H1 (cell line): ENCODE measurements around the gene PRCD. TPM values are rescaled to one million over a fixed set of nuclear protein-coding genes. Genes with fewer than 3 reads are reported as not detected.

Experiments used
- CTCF ChIA-PET: fragments of 300-600 bp; sonication (Branson Sonifier 250); formaldehyde crosslinking; loops from one replicate; lab custom pipeline; 2021; ENCODE audit not compliant: partially characterized antibody; lab: Charles Lee
- POLR2A ChIA-PET: fragments of 300-600 bp; sonication (Branson Sonifier 250); formaldehyde crosslinking; loops from one replicate; lab custom pipeline; 2021; ENCODE audit warnings: inconsistent platforms; ENCODE audit not compliant: partially characterized antibody; lab: Charles Lee
- DNase-seq, 2 experiments: peaks; one replicate each; pipeline versions ENCODE4 v3.0.0 to v3.0.0-alpha.2; 2010 to 2022; ENCODE audit warnings: low spot score in 2 of 2, low read depth in 1 of 2, mixed read lengths in 1 of 2
- FAIRE-seq: peaks from 2 replicates; lab custom pipeline; 2011; peaks lifted over from hg19 to GRCh38; lab: Jason Lieb, UNC
- H2AFZ ChIP-seq: 2 replicates; pipeline ENCODE4 v1.8.1; 2012; ENCODE audit warnings: low read length, inconsistent platforms
- H2AK5ac ChIP-seq: 2 replicates; pipeline ENCODE4 v1.6.1; 2013; ENCODE audit warnings: low read depth, low read length
- H2BK120ac ChIP-seq: replicated peaks from 2 replicates; pipeline ENCODE3; 2013; ENCODE audit warnings: low read depth, low read length, inconsistent platforms
- H2BK12ac ChIP-seq: 2 replicates; pipeline ENCODE4 v1.6.1; 2013; ENCODE audit warnings: low read depth, low read length
- H2BK15ac ChIP-seq: 2 replicates; pipeline ENCODE4 v1.6.1; 2013; ENCODE audit warnings: low read length
- H2BK20ac ChIP-seq: 2 replicates; pipeline ENCODE4 v1.6.1; 2013; ENCODE audit warnings: low read length
- H2BK5ac ChIP-seq: 2 replicates; pipeline ENCODE4 v1.6.1; 2013; ENCODE audit warnings: low read depth, low read length
- H3K14ac ChIP-seq: 2 replicates; pipeline ENCODE4 v1.6.1; 2013; ENCODE audit warnings: inconsistent platforms; ENCODE audit not compliant: insufficient read length
- H3K18ac ChIP-seq: 2 replicates; pipeline ENCODE4 v1.6.1; 2013; ENCODE audit warnings: low read length; ENCODE audit errors: extremely low read depth
- H3K23ac ChIP-seq: 2 replicates; pipeline ENCODE4 v1.6.1; 2013; ENCODE audit warnings: inconsistent platforms; ENCODE audit not compliant: insufficient read length
- H3K23me2 ChIP-seq: 2 replicates; pipeline ENCODE4 v1.6.1; 2013; ENCODE audit warnings: low read depth, low read length
- H3K27ac ChIP-seq: 2 replicates; pipeline ENCODE4 v1.6.1; 2011; ENCODE audit warnings: low read depth, low read length, inconsistent platforms
- H3K27me3 ChIP-seq, 4 experiments: replicated peaks in 1 of 4; 1 replicate in 1 of 4; 2 replicates in 3 of 4; pipeline versions ENCODE4 v1.6.1 to v1.8.1; 2011 to 2013; ENCODE audit warnings: low read length in 3 of 4, mild to moderate bottlenecking in 3 of 4, inconsistent platforms in 2 of 4, mixed read lengths in 2 of 4, moderate library complexity in 1 of 4; ENCODE audit not compliant: control insufficient read depth in 3 of 4, insufficient read depth in 3 of 4; ENCODE audit errors: extremely low read depth in 1 of 4
- H3K36me3 ChIP-seq, 4 experiments: 2 replicates each; pipeline versions ENCODE4 v1.6.1 to v1.8.1; 2011 to 2013; ENCODE audit warnings: mild to moderate bottlenecking in 4 of 4, low read length in 3 of 4, moderate library complexity in 2 of 4, control low read depth in 1 of 4, inconsistent platforms in 1 of 4; ENCODE audit not compliant: insufficient read depth in 4 of 4, control insufficient read depth in 2 of 4
- H3K4ac ChIP-seq: replicated peaks from 2 replicates; pipeline ENCODE3; 2013; ENCODE audit warnings: low read length, low read depth, mixed read lengths, inconsistent platforms; ENCODE audit not compliant: insufficient read length
- H3K4me1 ChIP-seq, 4 experiments: replicated peaks in 1 of 4; 1 replicate in 1 of 4; 2 replicates in 3 of 4; pipeline versions ENCODE4 v1.6.1 to v1.8.1; 2011 to 2013; ENCODE audit warnings: low read length in 3 of 4, inconsistent platforms in 2 of 4, mixed read lengths in 1 of 4; ENCODE audit not compliant: insufficient read depth in 4 of 4, control insufficient read depth in 3 of 4
- H3K4me2 ChIP-seq, 2 experiments: 2 replicates each; pipeline versions ENCODE4 v1.6.1 to v1.8.1; 2011 to 2013; ENCODE audit warnings: low read depth in 2 of 2, low read length in 2 of 2, control low read depth in 1 of 2, inconsistent platforms in 1 of 2, mild to moderate bottlenecking in 1 of 2; ENCODE audit not compliant: insufficient read depth in 1 of 2
- H3K4me3 ChIP-seq, 4 experiments: fragments of 200-600, 300-600 bp in 1 of 4; sonication (generic), shearing (Covaris generic), sonication (Bioruptor Twin) in 1 of 4; 2 replicates each; pipeline versions ENCODE4 v1.5.1 to v1.8.1; 2011 to 2016; ENCODE audit warnings: low read length in 4 of 4, low read depth in 3 of 4, control low read depth in 2 of 4, inconsistent platforms in 2 of 4, mild to moderate bottlenecking in 2 of 4, mixed read lengths in 1 of 4, moderate library complexity in 1 of 4; ENCODE audit not compliant: insufficient read depth in 2 of 4; ENCODE audit errors: extremely low read depth in 1 of 4
- H3K56ac ChIP-seq: replicated peaks from 2 replicates; pipeline ENCODE3; 2013; ENCODE audit warnings: low read depth, mild to moderate bottlenecking, mixed read lengths, low read length, inconsistent platforms; ENCODE audit not compliant: insufficient read length
- H3K79me1 ChIP-seq: 2 replicates; pipeline ENCODE4 v1.6.1; 2013; ENCODE audit warnings: low read depth, low read length, control low read depth
- H3K79me2 ChIP-seq, 2 experiments: 2 replicates each; pipeline versions ENCODE4 v1.6.1 to v1.8.1; 2012 to 2013; ENCODE audit warnings: low read length in 2 of 2, mild to moderate bottlenecking in 2 of 2, inconsistent platforms in 1 of 2; ENCODE audit not compliant: insufficient read depth in 2 of 2, control insufficient read depth in 1 of 2
- H3K9ac ChIP-seq, 4 experiments: replicated peaks in 1 of 4; 1 replicate in 1 of 4; 2 replicates in 3 of 4; pipeline versions ENCODE4 v1.6.1 to v1.8.1; 2011 to 2013; ENCODE audit warnings: low read depth in 3 of 4, low read length in 3 of 4, control low read depth in 2 of 4, mild to moderate bottlenecking in 2 of 4, moderate library complexity in 2 of 4, inconsistent platforms in 1 of 4; ENCODE audit errors: extremely low read depth in 1 of 4
- H3K9me3 ChIP-seq, 2 experiments: 2 replicates each; pipeline versions ENCODE4 v1.6.1 to v1.8.1; 2012 to 2013; ENCODE audit warnings: mild to moderate bottlenecking in 2 of 2, moderate library complexity in 2 of 2, control low read depth in 1 of 2, inconsistent platforms in 1 of 2, low read depth in 1 of 2, low read length in 1 of 2, mixed read lengths in 1 of 2; ENCODE audit not compliant: insufficient read depth in 2 of 2
- H4K20me1 ChIP-seq, 2 experiments: replicated peaks in 1 of 2; 2 replicates each; pipeline versions ENCODE3 to v1.8.1; 2011 to 2013; ENCODE audit warnings: inconsistent platforms in 2 of 2, low read length in 2 of 2, mild to moderate bottlenecking in 1 of 2; ENCODE audit not compliant: insufficient read depth in 2 of 2, control insufficient read depth in 1 of 2
- H4K5ac ChIP-seq: 2 replicates; pipeline ENCODE4 v1.6.1; 2013; ENCODE audit warnings: low read length, low read depth, mixed read lengths, inconsistent platforms; ENCODE audit not compliant: insufficient read length
- H4K8ac ChIP-seq: 2 replicates; pipeline ENCODE4 v1.8.0; 2013; ENCODE audit warnings: mild to moderate bottlenecking, moderate library complexity, low read length, inconsistent platforms; ENCODE audit not compliant: insufficient read depth; ENCODE audit errors: extremely low read depth
- H4K91ac ChIP-seq: replicated peaks from 2 replicates; pipeline ENCODE3; 2013; ENCODE audit warnings: low read length, mixed read lengths, inconsistent platforms; ENCODE audit not compliant: insufficient read length
- CHD2 ChIP-seq: IDR thresholded peaks from 2 replicates; pipeline ENCODE4 v1.6.1; 2012; ENCODE audit warnings: low read length, improper control_type of control experiment
- FOSL1 ChIP-seq: IDR thresholded peaks from 2 replicates; pipeline ENCODE4 v1.6.1; 2011; ENCODE audit warnings: mild to moderate bottlenecking, low read depth, low read length, moderate library complexity; ENCODE audit not compliant: insufficient read depth
- GTF2F1 ChIP-seq: IDR thresholded peaks from 2 replicates; pipeline ENCODE4 v1.6.1; 2012; ENCODE audit warnings: low read depth, low read length, improper control_type of control experiment, borderline replicate concordance
- MAFK ChIP-seq: IDR thresholded peaks from 2 replicates; pipeline ENCODE4 v1.6.1; 2012; ENCODE audit warnings: low read depth, mild to moderate bottlenecking, improper control_type of control experiment, low read length
- MAX ChIP-seq: IDR thresholded peaks from 2 replicates; pipeline ENCODE4 v1.6.1; 2012; ENCODE audit warnings: inconsistent platforms
- RBBP5 ChIP-seq: IDR thresholded peaks from 2 replicates; pipeline ENCODE4 v1.7.1; 2012; ENCODE audit warnings: low read depth, mild to moderate bottlenecking, inconsistent platforms, low read length, moderate library complexity, borderline replicate concordance
- RFX5 ChIP-seq: IDR thresholded peaks from 2 replicates; pipeline ENCODE4 v1.6.1; 2011; ENCODE audit warnings: low read depth, low read length, improper control_type of control experiment, borderline replicate concordance
- SIRT6 ChIP-seq: IDR thresholded peaks from one replicate; pipeline ENCODE4 v1.7.1; 2012; ENCODE audit warnings: low read length, inconsistent platforms
- SP1 ChIP-seq: IDR thresholded peaks from 2 replicates; pipeline ENCODE4 v1.6.1; 2011; ENCODE audit warnings: low read depth, low read length
- SRF ChIP-seq: IDR thresholded peaks from 2 replicates; pipeline ENCODE4 v1.6.1; 2011; ENCODE audit warnings: mild to moderate bottlenecking, low read depth, low read length, moderate library complexity
- ZNF274 ChIP-seq: IDR thresholded peaks from 2 replicates; pipeline ENCODE4 v1.7.0; 2012; ENCODE audit warnings: low read length, borderline replicate concordance; ENCODE audit errors: extremely low read depth
- WGBS, 2 experiments: shearing (Covaris generic) in 1 of 2; methylation state at CpG; one replicate each; pipeline versions ENCODE4 v1.1.6 to v1.1.7; 2013 to 2015; ENCODE audit warnings: low lambda C conversion rate in 2 of 2, mixed read lengths in 2 of 2, inconsistent platforms in 1 of 2, low coverage in 1 of 2, missing lambda C conversion rate in 1 of 2; ENCODE audit not compliant: insufficient replicate concordance in 2 of 2, insufficient coverage in 1 of 2, insufficient read length in 1 of 2; ENCODE audit errors: extremely low coverage in 1 of 2, missing lambda C conversion rate in 1 of 2; 5-methylcytosine and 5-hydroxymethylcytosine counted together
- polyA plus RNA-seq, 7 experiments: library from polyadenylated mRNA; depleted of rRNA in 3 of 7; stranded (reverse) in 5 of 7; unstranded in 2 of 7; fragments of >200 nt in 5 of 7; fragments of 200-250 nt in 2 of 7; gene quantifications; 1 replicate in 5 of 7; 2 replicates in 1 of 7; 4 replicates in 1 of 7; pipeline versions ENCODE4 v1.2.1 to v1.2.3, GENCODE V29; 2011 to 2013; ENCODE audit warnings: missing spikeins in 2 of 7, mixed read lengths in 2 of 7
- total RNA-seq: library from RNA; stranded (reverse); fragmentation: NEBNext Ultra II Directional; extraction: Animal tissue kit (Norgen Biotek cat#: 25700); gene quantifications from 2 replicates; pipeline ENCODE4 v1.2.1, GENCODE V29; 2021

PRCD gene
- total and polyA plus RNA-seq, 2 of the 8 experiments (the other 6 are each of a cell fraction or from before 2014, with no cell fraction given): 0.77 to 2.1 TPM

GRCh38 chr17:76534831-76535732 is 4.8 kb upstream of the PRCD start:
- no peak overlapping the region for H3K4me2 ChIP-seq
- H2BK20ac ChIP-seq: no peak overlapping the region
- 79% methylated on average over 6 of the region's 7 CpGs; no CpG with 5 or more reads in 1 of the 2 experiments for WGBS, 2 experiments
- no peaks in the 10 kb centered on the region for H4K20me1 ChIP-seq
- H2BK12ac ChIP-seq: no peak overlapping the region
- H3K27me3 ChIP-seq: peaks cover 8 to 46% (median 37%) of the 10 kb centered on the region in 4 experiments
- H3K18ac ChIP-seq: no peak overlapping the region
- H4K91ac ChIP-seq: no peak overlapping the region
- H2BK120ac ChIP-seq: no peak overlapping the region
- POLR2A ChIA-PET: interaction anchor here (1.6 to 5.7 kb wide), 2 partner anchors 15 to 23 kb away, joined by 3 to 28 read pairs; no protein-coding TSS in a partner anchor
- no peak overlapping the region for H2BK15ac ChIP-seq
- H3K9ac ChIP-seq: no peak overlapping the region; a peak in 1 of 7 replicates
- H3K79me1 ChIP-seq: no peaks in the 10 kb centered on the region
- H3K4ac ChIP-seq: no peak overlapping the region
- H2BK5ac ChIP-seq: no peak overlapping the region
- peaks cover 8% of the 10 kb centered on the region; the same call in 1 of the 2 replicates for H3K23me2 ChIP-seq
- H4K8ac ChIP-seq: no peak overlapping the region
- H3K14ac ChIP-seq: no peak overlapping the region
- H3K27ac ChIP-seq: no peak overlapping the region
- CTCF ChIA-PET: interaction anchor here (1.3 to 15.6 kb wide), 5 partner anchors 11 to 89 kb away, joined by 3 to 260 read pairs (median 11); no protein-coding TSS in a partner anchor
- H3K9me3 ChIP-seq: no peaks in the 10 kb centered on the region
- no peak overlapping the region for H4K5ac ChIP-seq
- H3K4me3 ChIP-seq: no peak overlapping the region
- no peak overlapping the region for H3K56ac ChIP-seq
- no peak overlapping the region for H2AK5ac ChIP-seq
- FAIRE-seq (no peak), DNase-seq (peak in 1 of 2 experiments; percentile 41)
- H3K4me1 ChIP-seq: peaks cover 0 to 11% (median 7%) of the 10 kb centered on the region in 4 experiments; a peak in 6 of 7 replicates
- no peak overlapping the region for H3K23ac ChIP-seq
- no peaks in the 10 kb centered on the region for H3K79me2 ChIP-seq
- H3K36me3 ChIP-seq: no peaks in the 10 kb centered on the region
- H2AFZ ChIP-seq: no peak overlapping the region
- TF ChIP-seq SRF (no peak), CHD2 (no peak), RBBP5 (no peak), SIRT6 (no peak), SP1 (no peak), RFX5 (no peak), GTF2F1 (no peak), MAX (no peak), ZNF274 (no peak), FOSL1 (no peak), MAFK (no peak)
